Right cardiac atrium (tissue), 5 donors: ENCODE results near the gene SLC22A12. TPM values are rescaled to one million over a fixed set of nuclear protein-coding genes. Genes with fewer than 3 reads are reported as not detected.

Experiments used
- ATAC-seq, 2 donors: fragments of 200-7000 bp; cut with Tn5 transposase; one replicate each; pipeline versions ENCODE4 v1.8.0 to v1.9.1; 2020; ENCODE audit warnings: moderate library complexity in 2 of 2, mild to moderate bottlenecking in 1 of 2
- DNase-seq, 3 donors: peaks; one replicate each; pipeline ENCODE4 v3.0.0-alpha.2; 2020
- H3K27ac ChIP-seq: one replicate; pipeline ENCODE4 v1.5.1; 2013; ENCODE audit warnings: mild to moderate bottlenecking, low read length, control low read depth, moderate library complexity
- H3K27me3 ChIP-seq: one replicate; pipeline ENCODE4 v1.6.1; 2013; ENCODE audit not compliant: control insufficient read depth, insufficient read depth
- H3K4me1 ChIP-seq: one replicate; pipeline ENCODE4 v1.6.1; 2013; ENCODE audit warnings: low read length; ENCODE audit not compliant: control insufficient read depth, insufficient read depth
- H3K4me3 ChIP-seq: one replicate; pipeline ENCODE4 v1.5.1; 2013; ENCODE audit warnings: low read length, control low read depth
- H3K9me3 ChIP-seq: one replicate; pipeline ENCODE4 v1.6.1; 2013; ENCODE audit warnings: low read length; ENCODE audit not compliant: control insufficient read depth
- WGBS: extraction: QIAGEN DNeasy Blood & Tissue Kit; methylation state at CpG from one replicate; pipeline ENCODE4 v1.1.7; 2013; 5-methylcytosine and 5-hydroxymethylcytosine counted together
- intact Hi-C, 4 donors: fragments of 100-400 bp; cut with DNase I; formaldehyde crosslinking; loops; one replicate each; pipeline versions ENCODE4 v1.11.0 to v1.14.0; 2022 to 2023
- polyA plus RNA-seq: library from polyadenylated mRNA; stranded (reverse); fragments of 200-250 nt; gene quantifications from one replicate; pipeline ENCODE4 v1.2.3, GENCODE V29; 2013
- total RNA-seq, 4 donors: library from RNA; stranded (reverse); fragmentation: NEBNext Ultra II Directional; extraction: Animal tissue kit (Norgen Biotek cat#: 25700); gene quantifications; one replicate each; pipeline ENCODE4 v1.2.1, GENCODE V29; 2021
- donor health status: healthy with polysubstance abuse.
- donor health status: DM: no; HTN: yes; CAD: no.
- donor health status: DM: no; HTN: no; CAD: no.
- donor health status: DM: no; HTN: yes; CAD: no; lungs with severe emphysema.
- donor health status: DM: yes; HTN: yes; CAD: no.

The SLC22A12 gene
- total and polyA plus RNA-seq, 5 donors = not detected

GRCh38 chr11:64571410-64572091 is 19.5 kb upstream of the SLC22A12 start:
- H3K27ac ChIP-seq = no peak overlapping the region
- H3K27me3 ChIP-seq = no peaks in the 10 kb centered on the region
- H3K4me3 ChIP-seq = no peak overlapping the region
- H3K4me1 ChIP-seq = no peaks in the 10 kb centered on the region
- WGBS = 69% methylated on average over 22 of the region's 22 CpGs
- peak in 1 of 2 donors; percentile 13 for ATAC-seq
- DNase-seq = no peak
- intact Hi-C loops = no loop called here
- no peaks in the 10 kb centered on the region for H3K9me3 ChIP-seq

DNA sequence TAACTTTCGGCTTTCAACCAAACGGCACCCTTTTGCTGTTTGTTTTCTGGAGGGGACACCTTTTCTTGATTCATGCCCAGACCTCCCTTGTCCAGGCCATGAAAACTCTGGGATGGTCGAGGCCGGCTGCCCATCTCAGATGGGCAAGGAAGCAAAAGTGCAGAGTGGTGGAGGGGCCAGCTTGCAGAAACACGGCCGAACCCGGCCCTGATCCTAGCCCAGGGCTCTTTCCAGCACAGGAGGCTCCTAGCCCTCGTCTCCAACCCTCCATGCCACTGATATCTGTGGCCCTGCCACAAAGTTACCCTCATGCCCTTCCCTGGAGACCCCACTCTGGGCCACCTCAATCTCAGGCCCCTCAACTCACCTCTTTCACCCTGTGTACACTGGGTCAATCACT is 18.9 kb upstream of the SLC22A12 start:
- no peaks in the 10 kb centered on the region for H3K4me1 ChIP-seq
- ATAC-seq (no peak), DNase-seq (no peak)
- 92% methylated on average over 8 of the region's 8 CpGs for WGBS
- no peak overlapping the region for H3K27ac ChIP-seq
- intact Hi-C loops = no loop called here
- H3K9me3 ChIP-seq = no peaks in the 10 kb centered on the region
- H3K27me3 ChIP-seq = no peaks in the 10 kb centered on the region
- H3K4me3 ChIP-seq = no peak overlapping the region

DNA sequence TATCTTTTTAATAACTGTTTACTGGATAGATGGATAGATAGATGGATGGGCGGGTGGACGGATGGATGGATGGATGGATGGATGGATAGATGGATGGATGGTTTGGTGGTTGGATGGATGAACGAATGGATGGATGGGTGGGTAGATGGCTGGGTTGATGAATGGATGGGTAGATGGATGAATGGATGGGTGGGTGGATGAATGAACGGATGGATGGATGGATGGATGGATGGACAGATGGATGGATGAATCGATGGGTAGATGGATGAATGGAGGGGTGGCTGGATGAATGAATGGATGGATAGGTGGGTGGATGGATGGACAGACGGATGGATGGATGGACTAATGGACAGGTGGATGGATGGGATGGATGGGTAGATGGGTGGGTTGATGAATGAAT is 13.8 kb upstream of the SLC22A12 start:
- no peaks in the 10 kb centered on the region for H3K4me1 ChIP-seq
- H3K4me3 ChIP-seq = no peak overlapping the region
- 89% methylated on average over 6 of the region's 6 CpGs for WGBS
- H3K9me3 ChIP-seq = no peaks in the 10 kb centered on the region
- DNase-seq = no peak
- no peaks in the 10 kb centered on the region for H3K27me3 ChIP-seq
- intact Hi-C loops = no loop called here
- no peak overlapping the region for H3K27ac ChIP-seq
- no peak for ATAC-seq

DNA sequence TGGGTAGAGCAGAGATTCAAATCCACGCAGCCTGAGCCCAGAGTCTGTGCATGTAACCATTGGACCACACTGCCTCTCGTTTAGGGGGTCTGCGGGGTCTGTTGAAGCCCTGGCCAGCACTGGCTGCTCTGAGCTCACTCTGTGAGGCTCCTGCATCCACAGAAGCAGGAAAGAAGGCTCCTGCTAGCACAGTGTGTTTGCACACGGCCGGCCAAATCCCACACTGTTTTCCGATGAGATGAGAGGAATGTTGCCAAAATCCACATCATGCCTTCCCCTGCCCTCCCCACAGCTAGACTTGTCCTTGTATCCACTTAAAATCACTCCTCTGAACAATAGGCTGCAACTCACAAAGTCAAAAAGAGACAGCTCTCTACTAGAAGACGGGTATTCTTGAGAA is 10.6 kb upstream of the SLC22A12 start:
- Histone ChIP-seq H3K4me1 (no peaks in the 10 kb centered on the region), H3K4me3 (no peak overlapping the region), H3K27me3 (no peaks in the 10 kb centered on the region), H3K27ac (no peak overlapping the region), H3K9me3 (no peaks in the 10 kb centered on the region)
- ATAC-seq = peak; percentile 70 to 89
- intact Hi-C loops = no loop called here
- DNase-seq = peak in 2 of 3 donors; percentile 28 to 74
- WGBS = 31% methylated on average over 7 of the region's 7 CpGs

DNA sequence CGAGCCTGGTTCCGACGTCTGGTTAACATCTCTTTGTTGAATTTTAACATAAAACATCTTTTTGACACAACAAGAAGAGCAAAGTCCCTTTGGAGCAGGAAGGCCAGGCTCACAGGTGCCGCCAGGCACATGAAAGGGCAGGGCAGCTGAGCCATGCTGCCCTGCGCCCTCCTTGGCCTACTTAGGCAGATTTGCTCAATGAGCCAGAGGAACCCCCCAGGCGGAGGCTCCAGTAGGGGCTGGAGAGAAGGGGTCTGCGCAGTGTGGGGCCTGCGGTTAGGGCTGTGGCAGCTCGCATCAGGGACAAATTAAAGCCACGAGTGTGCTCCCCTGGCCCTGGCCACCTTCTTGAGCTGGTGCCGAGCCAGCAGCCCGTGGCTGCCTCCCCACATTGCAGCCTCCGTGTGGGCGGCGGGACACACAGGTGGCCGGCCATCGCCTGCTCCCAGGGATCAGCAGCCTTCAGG is 9.9 kb upstream of the SLC22A12 start:
- Histone ChIP-seq H3K27ac (no peak overlapping the region), H3K9me3 (no peaks in the 10 kb centered on the region), H3K27me3 (no peaks in the 10 kb centered on the region), H3K4me3 (no peak overlapping the region), H3K4me1 (no peaks in the 10 kb centered on the region)
- intact Hi-C loops = no loop called here
- no peak for DNase-seq
- ATAC-seq = no peak
- WGBS = 91% methylated on average over 17 of the region's 17 CpGs

DNA sequence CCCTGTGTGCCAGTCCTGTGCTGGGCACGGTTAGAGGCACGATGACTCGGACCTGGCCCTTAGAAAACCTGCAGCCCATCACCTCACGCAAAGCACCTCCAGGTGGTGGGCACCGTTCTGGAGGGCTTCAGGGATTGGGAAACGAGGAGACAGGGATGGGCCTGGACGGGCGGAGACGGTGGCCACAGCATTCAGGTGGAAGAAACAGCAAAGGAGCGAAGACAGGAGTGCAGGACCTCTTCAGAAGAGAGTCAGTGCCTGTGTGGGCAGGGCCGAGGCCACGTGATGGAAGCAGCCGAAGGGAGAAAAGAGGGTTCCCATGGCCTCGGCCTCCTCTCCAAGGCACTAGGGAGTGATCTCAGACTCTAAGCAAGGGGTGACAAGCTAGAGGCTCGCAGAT is 8.1 kb upstream of the SLC22A12 start:
- intact Hi-C loops = no loop called here
- ATAC-seq (no peak), DNase-seq (no peak)
- WGBS = 88% methylated on average over 15 of the region's 15 CpGs
- Histone ChIP-seq H3K4me1 (no peaks in the 10 kb centered on the region), H3K4me3 (no peak overlapping the region), H3K9me3 (no peaks in the 10 kb centered on the region), H3K27me3 (no peaks in the 10 kb centered on the region), H3K27ac (no peak overlapping the region)

DNA sequence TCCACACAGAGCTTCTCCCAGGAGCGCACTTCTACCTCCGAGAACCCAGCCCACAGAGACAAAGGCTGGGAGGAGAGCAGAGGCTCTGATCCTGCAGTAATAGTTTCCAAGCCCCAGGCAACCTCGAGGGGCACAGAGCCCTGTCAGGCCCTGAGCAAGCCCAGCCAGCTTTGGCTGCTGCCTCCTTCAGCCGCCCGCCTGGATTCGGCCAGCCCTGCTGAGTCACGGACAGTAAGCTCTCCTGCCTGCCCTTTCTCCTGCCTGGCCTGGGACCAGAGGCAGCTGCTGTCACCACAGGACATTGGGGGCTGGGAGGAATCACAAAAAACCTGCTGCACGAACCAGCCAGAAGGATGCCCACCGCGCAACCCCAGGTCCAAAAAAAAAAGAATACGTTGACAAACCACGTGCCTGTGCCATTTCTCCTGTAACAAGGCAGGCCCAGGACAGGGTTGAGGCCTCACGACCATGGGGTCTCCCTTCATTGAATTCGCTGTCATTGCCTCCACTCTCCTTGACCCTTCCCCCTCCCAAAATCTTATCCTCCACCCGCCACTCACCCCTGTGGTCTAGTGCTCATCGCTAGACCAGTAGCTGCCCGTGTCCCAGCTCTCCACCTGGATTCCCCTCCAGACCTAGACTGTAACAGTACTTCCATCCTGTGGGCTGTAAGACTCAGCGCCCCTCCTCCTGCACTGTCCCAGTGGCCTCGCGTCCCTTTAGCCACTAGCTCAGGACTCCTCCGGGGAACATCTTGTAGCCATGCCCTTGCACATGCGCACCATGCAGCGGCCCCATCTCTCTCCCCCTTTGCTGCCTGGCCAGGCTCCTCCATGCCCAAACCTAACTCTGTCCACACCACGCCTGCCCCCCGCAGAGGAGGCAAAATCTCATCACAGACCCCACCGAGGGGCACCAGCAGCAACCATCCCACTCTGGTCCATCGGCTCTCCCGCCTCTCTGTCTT is 7.4 kb upstream of the SLC22A12 start:
- no peak overlapping the region for H3K4me3 ChIP-seq
- intact Hi-C loops = no loop called here
- ATAC-seq (no peak), DNase-seq (peak in 2 of 3 donors; percentile 19 to 25)
- H3K4me1 ChIP-seq = no peaks in the 10 kb centered on the region
- H3K9me3 ChIP-seq = no peaks in the 10 kb centered on the region
- H3K27ac ChIP-seq = no peak overlapping the region
- no peaks in the 10 kb centered on the region for H3K27me3 ChIP-seq
- WGBS = 78% methylated on average over 28 of the region's 28 CpGs

DNA sequence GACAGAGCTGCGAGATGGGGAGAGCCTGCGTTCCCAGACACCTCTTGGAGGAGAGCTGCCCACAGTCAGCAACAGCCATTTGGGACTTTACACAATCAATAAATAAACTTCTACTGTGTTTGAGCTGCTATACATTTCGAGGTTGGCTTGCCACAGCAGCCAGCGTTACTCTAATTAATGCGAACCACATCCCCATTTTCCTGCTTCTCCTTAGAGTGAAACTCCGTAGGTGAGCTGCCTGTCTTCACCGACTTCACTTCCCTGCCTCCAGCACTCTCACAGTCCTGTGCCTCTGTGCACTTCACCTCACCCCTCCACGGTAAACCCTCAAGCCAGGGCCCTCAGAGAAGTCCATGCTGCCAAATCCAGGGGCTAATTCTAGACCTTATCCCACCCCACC is 5.9 kb upstream of the SLC22A12 start:
- DNase-seq (no peak), ATAC-seq (no peak)

DNA sequence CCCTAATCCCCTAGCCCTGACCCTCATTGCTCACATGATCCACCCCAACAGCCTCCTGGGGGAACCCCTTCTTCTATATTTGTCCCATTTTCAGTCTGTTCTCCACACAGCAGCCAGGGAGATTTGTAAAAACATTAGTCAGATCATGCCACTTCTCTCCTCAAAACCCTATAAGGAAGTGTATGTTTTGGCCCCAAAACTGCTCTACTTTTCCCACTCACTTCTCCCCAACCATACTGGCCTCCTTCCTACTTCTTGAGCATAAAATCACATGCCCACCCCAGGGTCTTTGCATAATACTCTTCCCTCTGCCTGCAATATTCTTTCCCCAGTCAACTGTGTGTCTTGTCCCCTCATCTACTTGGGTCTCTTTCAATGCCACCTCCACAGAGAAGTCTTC is 4.7 kb upstream of the SLC22A12 start:
- ATAC-seq (no peak), DNase-seq (no peak)
- H3K9me3 ChIP-seq = no peaks in the 10 kb centered on the region
- H3K27me3 ChIP-seq = no peaks in the 10 kb centered on the region
- intact Hi-C loops = no loop called here
- H3K4me1 ChIP-seq = no peaks in the 10 kb centered on the region
- H3K27ac ChIP-seq = no peak overlapping the region
- H3K4me3 ChIP-seq = no peak overlapping the region

More for the DNA sequence above, 5.9 kb upstream of the SLC22A12 start:
- intact Hi-C loops = no loop called here
- Histone ChIP-seq H3K4me1 (no peaks in the 10 kb centered on the region), H3K27me3 (no peaks in the 10 kb centered on the region), H3K9me3 (no peaks in the 10 kb centered on the region), H3K4me3 (no peak overlapping the region), H3K27ac (no peak overlapping the region)
- WGBS = 62% methylated on average over 8 of the region's 8 CpGs

DNA sequence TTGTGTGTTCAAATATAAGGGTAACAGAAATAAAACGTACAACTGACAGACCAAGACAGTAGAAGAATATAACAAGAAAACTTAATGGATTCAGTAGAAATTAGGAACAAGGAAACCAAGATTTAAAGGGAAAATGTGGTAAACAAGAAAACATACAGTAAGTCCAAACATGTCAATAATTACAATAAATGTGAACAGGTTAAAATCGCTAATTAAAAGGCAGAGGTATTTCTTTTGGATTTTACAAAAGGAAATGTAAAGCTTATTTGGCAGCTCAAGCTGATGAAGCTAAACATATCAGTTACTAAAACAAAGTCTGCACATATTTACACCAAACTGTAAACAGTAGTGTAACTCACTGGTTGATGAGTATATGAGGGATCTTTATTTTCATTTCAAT is 2.3 kb upstream of the SLC22A12 start:
- WGBS = 91% methylated on average over 2 of the region's 2 CpGs

More for the DNA sequence above, 2.3 kb upstream of the SLC22A12 start:
- ATAC-seq (no peak), DNase-seq (no peak)
- no peaks in the 10 kb centered on the region for H3K9me3 ChIP-seq
- H3K27ac ChIP-seq = no peak overlapping the region
- no peak overlapping the region for H3K4me3 ChIP-seq
- H3K27me3 ChIP-seq = no peaks in the 10 kb centered on the region
- no peaks in the 10 kb centered on the region for H3K4me1 ChIP-seq
- intact Hi-C loops = no loop called here
